RWPE1 (cell line): ENCODE measurements around the gene GEMIN7.
A peak's percentile ranks its signal among the peaks of the same experiment; 100 is the strongest.

Source experiments
- CTCF ChIA-PET: fragments of 350-600 bp; sonication (Branson Sonifier 250); formaldehyde crosslinking; extraction: SDS; loops from one replicate; lab custom pipeline; 2021; lab: Yijun Ruan, JAX
- POLR2A ChIA-PET: fragments of 400-600 bp; formaldehyde crosslinking; extraction: SDS; loops from one replicate; lab custom pipeline; 2020; ENCODE audit warnings: antibody characterized with exemption; ENCODE audit not compliant: low non-redundant PET; lab: Yijun Ruan, JAX
- DNase-seq: peaks from one replicate; pipeline ENCODE4 v3.0.0; 2012; ENCODE audit warnings: low spot score
- H3K27ac ChIP-seq: fragments of 450-650 bp; 2 replicates; pipeline ENCODE4 v1.5.1; 2017
- TF ChIP-seq, protein P1 (sequence below): fragments of 450-650 bp; conservative IDR thresholded peaks from 2 replicates; pipeline ENCODE4 v1.5.1; 2017; ENCODE audit warnings: low read depth, mild to moderate bottlenecking

GEMIN7 gene

DNA sequence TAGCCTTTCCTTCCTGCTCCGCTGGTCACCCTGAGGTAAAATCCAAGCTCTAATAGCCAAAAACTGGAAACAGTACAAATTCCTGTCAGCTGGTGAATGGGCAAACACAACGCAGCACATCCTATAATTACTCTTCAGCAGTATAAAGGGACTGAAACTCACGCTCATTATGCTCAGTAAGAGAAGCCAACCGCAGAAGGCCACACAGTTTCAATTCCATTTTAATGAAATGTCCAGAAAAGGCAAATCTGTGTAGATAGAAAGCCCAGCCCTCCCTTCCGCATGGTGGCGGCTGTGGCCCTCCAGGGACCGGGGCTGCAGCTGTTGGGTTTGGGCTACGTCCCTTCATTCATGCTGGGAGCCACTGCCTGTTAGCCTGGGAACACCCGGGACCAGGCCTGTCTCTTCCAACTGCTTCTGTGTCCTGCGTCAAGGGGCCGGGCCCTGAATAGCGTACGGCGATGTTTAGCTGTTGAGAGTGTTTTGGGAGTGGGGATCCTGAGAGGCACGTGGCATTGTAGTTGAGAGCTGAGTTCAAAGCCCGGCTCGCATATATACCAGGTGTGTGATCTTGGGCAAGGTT, 58.2 kb downstream of the GEMIN7 start:
- peak overlapping the region; percentile 65 for H3K27ac ChIP-seq
- DNase-seq, result no peak
- TF ChIP-seq, protein P1, sequence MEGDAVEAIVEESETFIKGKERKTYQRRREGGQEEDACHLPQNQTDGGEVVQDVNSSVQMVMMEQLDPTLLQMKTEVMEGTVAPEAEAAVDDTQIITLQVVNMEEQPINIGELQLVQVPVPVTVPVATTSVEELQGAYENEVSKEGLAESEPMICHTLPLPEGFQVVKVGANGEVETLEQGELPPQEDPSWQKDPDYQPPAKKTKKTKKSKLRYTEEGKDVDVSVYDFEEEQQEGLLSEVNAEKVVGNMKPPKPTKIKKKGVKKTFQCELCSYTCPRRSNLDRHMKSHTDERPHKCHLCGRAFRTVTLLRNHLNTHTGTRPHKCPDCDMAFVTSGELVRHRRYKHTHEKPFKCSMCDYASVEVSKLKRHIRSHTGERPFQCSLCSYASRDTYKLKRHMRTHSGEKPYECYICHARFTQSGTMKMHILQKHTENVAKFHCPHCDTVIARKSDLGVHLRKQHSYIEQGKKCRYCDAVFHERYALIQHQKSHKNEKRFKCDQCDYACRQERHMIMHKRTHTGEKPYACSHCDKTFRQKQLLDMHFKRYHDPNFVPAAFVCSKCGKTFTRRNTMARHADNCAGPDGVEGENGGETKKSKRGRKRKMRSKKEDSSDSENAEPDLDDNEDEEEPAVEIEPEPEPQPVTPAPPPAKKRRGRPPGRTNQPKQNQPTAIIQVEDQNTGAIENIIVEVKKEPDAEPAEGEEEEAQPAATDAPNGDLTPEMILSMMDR, result no peak
- POLR2A ChIA-PET, result interaction anchor here (0.7 kb wide), 1 partner anchor 23 kb away, joined by 4 read pairs; no protein-coding TSS in a partner anchor
- CTCF ChIA-PET, result no interaction called here

DNA sequence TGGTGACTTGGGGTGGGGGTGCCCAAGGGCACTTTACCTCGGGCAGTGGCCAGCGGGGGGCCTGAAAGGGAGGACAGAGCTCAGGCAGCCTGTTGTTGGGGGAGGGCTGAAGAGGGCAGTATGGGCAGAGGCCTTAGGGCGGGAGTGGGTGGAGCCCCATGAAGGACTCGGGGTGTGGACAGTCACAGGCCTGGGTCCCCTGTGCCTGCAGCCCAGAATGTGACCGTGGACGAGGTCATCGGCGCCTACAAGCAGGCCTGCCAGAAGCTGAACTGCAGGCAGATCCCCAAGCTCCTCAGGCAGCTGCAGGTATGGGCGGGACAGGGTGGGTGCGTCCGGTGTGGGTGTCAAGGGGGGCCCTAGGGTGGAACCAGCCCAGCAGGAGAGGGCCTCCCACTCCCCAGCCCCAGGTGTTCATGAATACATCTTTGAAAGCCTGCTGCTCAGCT, 59.3 kb downstream of the GEMIN7 start:
- POLR2A ChIA-PET, result no interaction called here

DNA sequence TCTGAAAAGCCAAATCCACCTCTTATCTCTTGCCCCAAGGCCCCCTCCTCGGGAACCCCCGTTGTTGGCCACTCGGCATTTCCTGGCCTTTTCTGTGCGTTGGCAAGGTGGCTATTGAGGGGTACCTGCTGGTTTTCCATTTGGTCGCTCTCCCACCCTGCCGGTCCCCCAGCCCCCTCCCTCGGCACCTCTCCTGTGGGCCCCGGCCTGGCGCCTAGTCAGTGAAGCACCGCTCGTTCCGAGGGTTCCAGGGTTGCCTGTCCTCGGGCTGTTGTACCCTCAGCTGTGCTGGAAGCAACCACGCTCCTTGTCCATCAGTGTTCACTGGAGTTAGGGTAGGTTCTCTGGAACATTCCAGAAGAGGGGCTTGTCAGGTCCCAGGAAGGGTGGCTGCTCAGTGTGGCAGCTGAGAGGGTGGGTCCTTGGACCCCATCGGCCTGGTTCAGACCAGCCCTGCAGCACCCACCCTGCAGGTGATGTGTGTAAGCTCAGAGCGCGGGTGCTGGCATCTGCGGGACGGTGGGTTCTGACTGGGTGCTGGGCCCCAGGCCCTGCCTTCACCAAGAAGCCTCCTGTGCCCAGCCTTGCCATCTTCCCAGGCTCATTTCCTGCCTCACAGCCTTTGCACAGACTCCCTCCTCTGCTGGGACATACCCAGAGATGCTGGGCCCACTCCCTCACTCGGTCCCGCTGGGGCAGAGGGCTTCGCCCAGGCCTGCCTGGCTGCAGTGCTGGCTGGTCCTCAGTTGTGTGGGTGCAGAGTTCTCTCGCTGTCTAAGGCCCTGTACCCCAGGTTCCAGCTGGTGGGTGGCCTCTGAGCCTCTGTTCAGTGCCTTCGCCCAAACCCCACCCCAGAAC, 60.5 kb downstream of the GEMIN7 start:
- H3K27ac ChIP-seq, result peak overlapping the region; percentile 65
- ChIA-PET POLR2A (no interaction called here), CTCF (no interaction called here)
- TF ChIP-seq, protein P1, result no peak
- DNase-seq, result no peak

More for the DNA sequence above, 59.3 kb downstream of the GEMIN7 start:
- no peak for DNase-seq
- H3K27ac ChIP-seq, result peak overlapping the region; percentile 65
- TF ChIP-seq, protein P1, result no peak
- CTCF ChIA-PET, result no interaction called here

DNA sequence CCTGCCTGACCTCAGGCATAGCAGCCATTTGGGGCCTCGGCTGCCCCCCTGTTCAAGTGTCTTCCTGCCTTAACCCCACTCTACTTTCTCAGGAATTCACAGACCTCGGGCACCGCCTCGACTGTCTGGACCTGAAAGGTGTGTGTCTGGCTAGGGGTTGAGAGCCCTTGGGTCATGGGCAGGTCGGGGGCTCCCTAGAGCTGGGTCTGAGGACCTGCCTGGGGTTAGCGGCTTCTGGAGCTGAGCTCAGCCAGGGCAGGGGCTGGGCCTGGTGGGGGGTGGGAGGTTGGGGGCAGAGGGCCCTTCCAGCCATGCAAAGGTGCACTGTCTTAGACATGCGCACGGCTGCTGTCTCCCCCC, 61.1 kb downstream of the GEMIN7 start:
- CTCF ChIA-PET, result no interaction called here
- POLR2A ChIA-PET, result no interaction called here
- peak overlapping the region; percentile 65 for H3K27ac ChIP-seq
- no peak for DNase-seq
- TF ChIP-seq, protein P1, result no peak

DNA sequence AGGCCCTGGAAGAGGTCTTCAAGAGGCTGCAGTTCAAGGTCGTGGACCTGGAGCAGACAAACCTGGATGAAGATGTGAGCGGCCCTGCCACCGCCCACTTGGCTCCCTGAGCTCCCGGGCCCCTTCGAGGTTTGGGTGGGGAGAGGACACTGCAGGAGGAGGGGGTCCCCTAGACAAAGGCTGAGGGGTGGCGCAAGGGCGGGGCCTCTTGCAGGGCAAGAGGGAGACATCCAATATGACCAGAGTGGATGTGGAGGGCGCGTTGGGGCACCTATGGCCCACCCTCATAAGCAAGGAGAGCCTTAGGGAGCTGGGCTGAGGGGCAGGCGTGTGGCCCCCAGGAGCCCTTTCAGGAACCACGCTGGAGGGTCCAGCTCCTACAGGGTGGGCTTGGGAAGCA, 61.5 kb downstream of the GEMIN7 start:
- CTCF ChIA-PET, result no interaction called here

More for the DNA sequence above, 61.5 kb downstream of the GEMIN7 start:
- peak overlapping the region; percentile 65 for H3K27ac ChIP-seq
- POLR2A ChIA-PET, result no interaction called here
- TF ChIP-seq, protein P1, result no peak
- DNase-seq, result no peak
